Osteoblast (primary cell): ENCODE results near the gene ADIPOR2. TPM values are rescaled to one million over a fixed set of nuclear protein-coding genes. Genes with fewer than 3 reads are reported as not detected.

ENCODE experiments used
- DNase-seq: peaks from one replicate; pipeline ENCODE4 v3.0.0; 2011; ENCODE audit warnings: low spot score, mixed read lengths; ENCODE audit not compliant: insufficient read length; ENCODE audit errors: missing footprints
- H2AFZ ChIP-seq: 2 replicates; pipeline ENCODE4 v1.6.0; 2011; ENCODE audit warnings: mild to moderate bottlenecking, low read length
- H3K27ac ChIP-seq: 2 replicates; pipeline ENCODE4 v1.5.1; 2011; ENCODE audit warnings: mild to moderate bottlenecking, low read depth, low read length, moderate library complexity
- H3K27me3 ChIP-seq: 2 replicates; pipeline ENCODE4 v1.6.0; 2012; ENCODE audit warnings: mild to moderate bottlenecking, control low read depth, inconsistent platforms, low read length, moderate library complexity; ENCODE audit not compliant: insufficient read depth
- H3K36me3 ChIP-seq: 2 replicates; pipeline ENCODE4 v1.5.1; 2011; ENCODE audit warnings: mild to moderate bottlenecking, low read length, control low read depth, moderate library complexity; ENCODE audit not compliant: insufficient read depth
- H3K4me1 ChIP-seq: 2 replicates; pipeline ENCODE4 v1.5.1; 2011; ENCODE audit warnings: mild to moderate bottlenecking, low read length, control low read depth, moderate library complexity; ENCODE audit not compliant: insufficient read depth
- H3K4me2 ChIP-seq: 2 replicates; pipeline ENCODE4 v1.6.0; 2011; ENCODE audit warnings: mild to moderate bottlenecking, low read length; ENCODE audit not compliant: insufficient read depth
- H3K4me3 ChIP-seq: fragments of 200-600 bp; sonication (generic); 3 replicates; pipeline ENCODE4 v1.5.1; 2012; ENCODE audit warnings: mild to moderate bottlenecking, low read length, inconsistent platforms; ENCODE audit not compliant: insufficient read depth
- H3K79me2 ChIP-seq: 2 replicates; pipeline ENCODE4 v1.6.0; 2012; ENCODE audit warnings: mild to moderate bottlenecking, low read length, control low read depth, inconsistent platforms; ENCODE audit not compliant: insufficient read depth
- H3K9me3 ChIP-seq: 2 replicates; pipeline ENCODE4 v1.5.1; 2011; ENCODE audit warnings: low read depth, low read length, control low read depth
- H4K20me1 ChIP-seq: 2 replicates; pipeline ENCODE4 v1.6.0; 2012; ENCODE audit warnings: mild to moderate bottlenecking, low read length, control low read depth; ENCODE audit not compliant: insufficient read depth
- CTCF ChIP-seq: IDR thresholded peaks from 2 replicates; pipeline ENCODE4 v1.5.1; 2011; ENCODE audit warnings: mild to moderate bottlenecking, low read depth, low read length, moderate library complexity; ENCODE audit errors: extremely low read depth
- total RNA-seq: library from RNA; depleted of rRNA; stranded (reverse); fragments of >200 nt; gene quantifications from 2 replicates; pipeline ENCODE4 v1.2.3, GENCODE V29; 2012

ADIPOR2 gene
- total RNA-seq, 1 donor = 32.2 TPM

GRCh38 chr12:1797991-1798640, 107.2 kb downstream of the ADIPOR2 start:
- Histone ChIP-seq H3K27ac (no peak overlapping the region), H3K4me1 (peaks cover 28% of the 10 kb centered on the region), H3K4me3 (no peak overlapping the region), H3K9me3 (no peaks in the 10 kb centered on the region), H4K20me1 (no peaks in the 10 kb centered on the region), H3K36me3 (no peaks in the 10 kb centered on the region), H3K79me2 (no peaks in the 10 kb centered on the region), H2AFZ (no peak overlapping the region), H3K27me3 (peaks cover 4% of the 10 kb centered on the region), H3K4me2 (no peak overlapping the region)
- DNase-seq = no peak
- TF ChIP-seq CTCF = no peak

GRCh38 chr12:1798641-1799020, 107.8 kb downstream of the ADIPOR2 start:
- H4K20me1 ChIP-seq = no peaks in the 10 kb centered on the region
- H3K79me2 ChIP-seq = no peaks in the 10 kb centered on the region
- TF ChIP-seq CTCF = no peak
- no peak overlapping the region for H3K4me3 ChIP-seq
- no peaks in the 10 kb centered on the region for H3K36me3 ChIP-seq
- no peaks in the 10 kb centered on the region for H3K9me3 ChIP-seq
- no peak overlapping the region for H3K27ac ChIP-seq
- H3K4me1 ChIP-seq = peaks cover 28% of the 10 kb centered on the region
- no peak for DNase-seq
- H3K4me2 ChIP-seq = no peak overlapping the region
- peaks cover 4% of the 10 kb centered on the region for H3K27me3 ChIP-seq
- H2AFZ ChIP-seq = no peak overlapping the region

GRCh38 chr12:1799051-1799881, 108.4 kb downstream of the ADIPOR2 start:
- no peak for TF ChIP-seq CTCF
- no peaks in the 10 kb centered on the region for H3K79me2 ChIP-seq
- no peak for DNase-seq
- H3K36me3 ChIP-seq = no peaks in the 10 kb centered on the region
- peaks cover 28% of the 10 kb centered on the region for H3K4me1 ChIP-seq
- H3K9me3 ChIP-seq = no peaks in the 10 kb centered on the region
- no peak overlapping the region for H3K4me2 ChIP-seq
- no peak overlapping the region for H2AFZ ChIP-seq
- H3K4me3 ChIP-seq = no peak overlapping the region
- H4K20me1 ChIP-seq = no peaks in the 10 kb centered on the region
- H3K27me3 ChIP-seq = peaks cover 4% of the 10 kb centered on the region
- H3K27ac ChIP-seq = no peak overlapping the region

GRCh38 chr12:1799882-1800400, 109.1 kb downstream of the ADIPOR2 start:
- Histone ChIP-seq H3K9me3 (no peaks in the 10 kb centered on the region), H4K20me1 (no peaks in the 10 kb centered on the region), H3K4me3 (no peak overlapping the region), H3K27ac (no peak overlapping the region), H3K4me2 (no peak overlapping the region), H3K79me2 (no peaks in the 10 kb centered on the region), H2AFZ (no peak overlapping the region), H3K4me1 (peaks cover 31% of the 10 kb centered on the region), H3K36me3 (no peaks in the 10 kb centered on the region), H3K27me3 (peaks cover 4% of the 10 kb centered on the region)
- DNase-seq = no peak
- no peak for TF ChIP-seq CTCF
